GM10847 (cell line): ENCODE data around the gene TMEM221.

Source experiments
- POLR2A ChIP-seq: IDR thresholded peaks from 2 replicates; pipeline ENCODE4 v1.6.1; 2011; ENCODE audit not compliant: insufficient read length; ENCODE audit errors: extremely low read depth

The TMEM221 gene

DNA sequence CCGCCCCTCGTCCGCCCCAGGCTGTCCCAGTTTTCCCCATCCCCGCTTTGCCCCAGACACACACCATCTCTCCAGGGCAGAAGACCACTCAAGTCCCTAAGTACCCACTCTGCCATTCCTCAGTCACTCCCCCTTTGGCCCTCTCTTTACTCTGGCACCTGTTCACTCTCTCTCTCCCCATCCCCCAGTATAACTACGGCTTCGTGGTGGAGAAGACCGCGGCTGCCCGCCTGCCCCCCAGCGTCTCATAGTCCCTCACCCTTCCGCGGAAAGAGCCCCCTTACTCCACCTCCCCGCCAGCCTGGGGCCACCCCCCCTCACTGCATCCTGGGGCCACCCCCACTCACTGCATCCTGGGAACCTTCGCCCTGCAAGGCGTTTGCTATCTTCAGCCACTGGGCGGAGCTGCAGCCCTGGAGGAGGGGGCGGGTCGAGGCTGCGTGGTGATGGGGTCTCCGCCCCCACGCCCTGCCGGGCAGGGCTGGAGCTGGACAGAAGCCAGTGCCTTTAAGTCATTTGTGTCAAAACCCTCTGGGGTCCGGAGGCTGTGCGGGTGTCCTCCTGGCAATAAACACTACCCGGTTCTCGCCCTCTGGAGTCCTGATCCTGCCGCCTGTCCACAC, 23.6 kb downstream of the TMEM221 start:
- TF ChIP-seq POLR2A: no peak

DNA sequence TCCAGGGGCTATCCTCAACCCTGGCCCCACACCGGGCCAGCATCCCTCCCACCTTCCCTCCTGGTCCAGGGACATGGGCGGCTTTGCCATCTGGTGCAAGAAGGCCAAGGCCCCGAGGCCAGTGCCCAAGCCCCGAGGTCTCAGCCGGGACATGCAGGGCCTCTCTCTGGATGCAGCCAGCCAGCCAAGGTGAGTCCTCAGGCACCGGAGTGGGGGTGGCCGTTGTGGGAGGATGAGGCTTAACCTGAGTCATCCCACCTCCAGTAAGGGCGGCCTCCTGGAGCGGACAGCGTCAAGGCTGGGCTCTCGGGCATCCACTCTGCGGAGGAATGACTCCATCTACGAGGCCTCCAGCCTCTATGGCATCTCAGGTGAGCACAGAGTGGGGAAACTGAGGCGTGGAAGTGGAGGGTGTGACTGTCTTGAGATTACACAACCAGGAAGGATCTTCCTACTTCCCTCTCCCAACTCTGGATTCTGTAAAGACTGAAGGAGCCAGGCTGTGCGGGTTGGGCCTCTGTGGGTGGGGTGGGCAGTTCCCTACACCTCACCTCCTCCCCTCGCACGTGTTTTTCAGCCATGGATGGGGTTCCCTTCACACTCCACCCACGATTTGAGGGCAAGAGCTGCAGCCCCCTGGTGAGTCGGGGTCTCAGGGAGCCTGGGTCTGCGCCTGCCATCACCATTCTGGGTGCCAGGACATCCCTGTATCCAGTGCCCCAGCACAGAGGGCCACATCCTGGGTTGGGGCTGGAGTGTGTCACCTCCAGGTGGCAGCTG, 24.8 kb downstream of the TMEM221 start:
- TF ChIP-seq POLR2A: no peak

DNA sequence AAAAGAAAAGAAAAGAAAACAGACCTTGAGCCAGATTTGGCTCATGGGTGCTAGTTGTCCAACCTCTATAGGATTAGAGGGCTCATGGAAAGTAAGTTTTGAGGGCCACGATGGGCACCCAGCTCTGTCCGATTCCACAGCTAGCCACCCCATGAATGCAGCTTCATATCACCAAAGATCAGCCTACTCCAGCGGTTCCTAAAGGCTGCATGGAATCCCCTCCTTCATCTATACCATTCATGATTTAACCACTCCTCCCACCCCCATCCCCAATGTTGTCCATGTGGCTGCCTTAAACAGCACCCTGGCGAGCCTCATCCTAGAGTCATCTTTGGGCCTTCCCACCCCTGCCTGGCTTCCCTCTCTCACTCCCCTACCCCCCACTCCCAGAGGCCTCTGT, 26.5 kb downstream of the TMEM221 start:
- no peak for TF ChIP-seq POLR2A

GRCh38 chr19:17420475-17420924, 28.0 kb downstream of the TMEM221 start:
- no peak for TF ChIP-seq POLR2A

GRCh38 chr19:17419621-17420474, 28.6 kb downstream of the TMEM221 start, which contains the start of gene MVB12A:
MVB12A (plus strand) TSS chr19:17420047; CDS start chr19:17420136, 89 bp downstream.
- TF ChIP-seq POLR2A: peak; percentile 38

- no peak for TF ChIP-seq POLR2A
Observed at GRCh38 chr19:17419154-17419620, 29.3 kb downstream of the TMEM221 start.

GRCh38 chr19:17418710-17419109, 29.8 kb downstream of the TMEM221 start:
- TF ChIP-seq POLR2A: no peak

DNA sequence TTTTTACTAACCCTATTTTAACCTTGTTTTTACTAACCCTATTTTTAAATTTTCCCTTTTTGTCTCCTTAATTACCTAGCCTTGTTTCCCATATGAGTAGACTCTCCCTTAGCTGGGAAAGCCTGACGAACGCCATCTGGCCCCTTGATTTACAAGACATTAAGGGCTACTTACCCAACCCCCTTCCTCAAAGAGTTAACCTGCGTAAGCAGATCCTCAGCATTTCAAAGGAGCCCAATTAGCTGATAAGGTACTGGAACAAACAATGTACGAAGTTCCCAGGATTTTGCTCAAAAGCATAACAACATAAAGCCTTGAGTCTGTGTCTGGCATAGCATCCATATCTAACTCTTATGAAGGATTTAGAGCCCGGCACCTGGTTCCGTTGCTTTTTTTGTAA, 33.3 kb downstream of the TMEM221 start:
- TF ChIP-seq POLR2A: no peak

- no peak for TF ChIP-seq POLR2A
Observed at GRCh38 chr19:17414097-17414496, 34.4 kb downstream of the TMEM221 start.

GRCh38 chr19:17411801-17412200, 36.7 kb downstream of the TMEM221 start:
- no peak for TF ChIP-seq POLR2A

DNA sequence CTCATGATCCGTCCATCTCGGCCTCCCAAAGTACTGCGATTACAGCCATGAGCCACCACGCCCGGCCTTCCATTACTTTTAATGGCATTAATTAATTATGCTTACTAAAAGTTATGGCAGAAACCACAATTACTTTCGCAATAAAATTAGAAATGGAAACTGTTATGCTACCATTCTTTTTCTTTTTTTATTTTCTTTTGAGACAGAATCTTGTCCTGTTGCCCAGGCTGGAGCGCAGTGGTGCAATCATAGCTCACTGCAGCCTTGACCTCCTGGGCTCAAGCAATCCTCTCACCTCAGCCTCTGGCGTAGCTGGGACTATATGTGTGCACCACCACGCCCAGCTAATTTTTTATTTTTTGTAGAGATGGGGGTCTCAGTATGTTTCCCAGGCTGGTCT, 38.5 kb downstream of the TMEM221 start:
- no peak for TF ChIP-seq POLR2A

DNA sequence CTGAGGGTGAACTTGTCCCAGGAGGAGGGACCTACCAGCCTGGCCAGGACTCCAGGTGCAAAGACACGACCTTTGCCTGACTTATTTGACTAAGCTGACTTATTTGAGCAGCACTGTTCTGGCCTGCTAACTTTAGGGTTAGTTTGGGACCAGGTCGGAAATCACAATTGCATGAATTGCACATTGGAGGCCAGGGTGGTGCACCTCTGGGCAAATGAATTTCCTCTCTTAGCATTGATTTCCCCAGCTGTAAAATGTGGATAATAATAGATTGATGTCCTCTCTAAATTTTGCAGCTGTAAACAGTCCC, 41.6 kb downstream of the TMEM221 start:
- TF ChIP-seq POLR2A: no peak

DNA sequence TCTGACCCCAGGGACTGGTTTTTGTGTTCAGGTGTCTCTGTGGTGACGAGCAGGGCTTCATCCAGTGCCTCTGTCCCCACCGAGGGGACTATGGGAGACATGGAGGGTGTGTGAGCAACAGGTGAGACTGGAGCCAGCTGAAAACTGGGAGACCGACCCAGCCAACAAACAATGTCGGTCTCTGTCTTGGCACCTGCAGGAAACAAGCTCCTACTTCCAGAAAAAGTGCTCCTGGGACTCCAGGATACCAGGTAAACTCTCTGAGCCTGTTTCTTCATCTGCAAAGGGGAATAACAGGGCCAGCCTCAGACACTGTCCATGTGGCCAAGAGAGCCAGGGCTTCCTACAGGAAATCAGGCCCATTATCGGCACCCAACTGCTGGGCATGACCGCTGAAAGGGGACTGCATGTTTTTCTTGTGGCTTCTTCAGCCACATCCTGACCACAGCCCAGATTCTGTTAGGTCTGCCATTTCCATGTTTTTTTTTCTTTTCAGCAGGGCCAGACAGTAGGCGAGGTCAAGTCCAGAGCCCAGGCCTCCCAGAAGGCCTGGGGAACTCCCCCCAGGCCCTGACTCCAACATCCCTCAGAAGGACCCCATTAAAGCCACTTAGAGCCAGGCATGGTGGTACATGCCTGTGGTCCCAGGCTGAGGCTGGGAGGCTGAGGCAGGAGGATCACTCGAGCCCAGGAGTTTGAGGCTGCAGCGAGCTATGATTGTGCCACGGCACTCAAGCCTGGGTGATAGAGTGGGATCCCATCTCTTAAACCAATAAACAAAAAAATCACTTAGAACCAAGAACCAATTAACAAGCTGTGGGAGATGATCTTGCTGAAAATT, 42.2 kb downstream of the TMEM221 start:
- peak; percentile 24 for TF ChIP-seq POLR2A

- peak; percentile 46 for TF ChIP-seq POLR2A
Observed at GRCh38 chr19:17405250-17406045, 43.0 kb downstream of the TMEM221 start, which contains the start of gene BST2. BST2 (minus strand) TSS chr19:17405630; CDS start chr19:17405575, 55 bp downstream.

- TF ChIP-seq POLR2A: no peak
Observed at GRCh38 chr19:17404621-17405249, 43.7 kb downstream of the TMEM221 start.
